Upper lobe of left lung (tissue), 4 donors: ENCODE results near the gene LRRC8B.

Source experiments
- CTCF ChIP-seq, 6 experiments: fragments of 450-650 bp in 4 of 6; fragments of 200-600 bp in 2 of 6; sonication (generic) in 2 of 6; IDR thresholded peaks; one replicate each; pipeline ENCODE4 v1.5.1; 2016 to 2019; ENCODE audit warnings: antibody characterized with exemption in 6 of 6
- POLR2A ChIP-seq, 4 donors: fragments of 450-650 bp; IDR thresholded peaks; one replicate each; pipeline ENCODE4 v1.5.1; 2016 to 2017; ENCODE audit warnings: antibody characterized with exemption in 4 of 4, mild to moderate bottlenecking in 2 of 4
- POLR2AphosphoS5 ChIP-seq, 2 donors: sonication (generic); formaldehyde crosslinking; IDR thresholded peaks; one replicate each; pipeline ENCODE4 v1.5.1; 2017; ENCODE audit warnings: antibody characterized with exemption in 2 of 2

- TF ChIP-seq CTCF (IDR thresholded peaks at IDR 0.05), result no peak
- no peak for TF ChIP-seq POLR2AphosphoS5 (IDR thresholded peaks at IDR 0.05)
- no peak for TF ChIP-seq POLR2A (IDR thresholded peaks at IDR 0.05)
These were observed 32.8 kb downstream of the LRRC8B start for GRCh38 chr1:89557445-89557825.
